GM23338 (cell line): Measurements from ENCODE around the gene TMEM144. TPM values are rescaled to one million over a fixed set of nuclear protein-coding genes. Genes with fewer than 3 reads are reported as not detected.

Source experiments
- ATAC-seq: fragments of 200-7000 bp; cut with Tn5 transposase; 3 replicates; pipeline ENCODE4 v1.9.1; 2020
- DNase-seq: peaks from one replicate; pipeline ENCODE4 v3.0.0-alpha.2; 2015; ENCODE audit warnings: low spot score
- H2AFZ ChIP-seq: fragments of 200-600 bp; sonication (generic); 2 replicates; pipeline ENCODE4 v1.8.0; 2016; ENCODE audit warnings: antibody characterized with exemption, mild to moderate bottlenecking, moderate library complexity
- H3F3A ChIP-seq: fragments of 200-600 bp; sonication (generic); replicated peaks from 2 replicates; pipeline ENCODE4 v1.8.0; 2017; ENCODE audit warnings: antibody characterized with exemption, mixed run types, low read depth
- H3K27ac ChIP-seq: fragments of 200-600 bp; sonication (generic); 2 replicates; pipeline ENCODE4 v1.6.1; 2016; ENCODE audit warnings: low read depth
- H3K27me3 ChIP-seq: fragments of 200-600 bp; sonication (generic); 2 replicates; pipeline ENCODE4 v1.8.0; 2016; ENCODE audit warnings: mild to moderate bottlenecking, mixed run types, moderate library complexity; ENCODE audit not compliant: insufficient read depth
- H3K36me3 ChIP-seq: fragments of 200-600 bp; sonication (generic); 2 replicates; pipeline ENCODE4 v1.8.0; 2016; ENCODE audit warnings: mild to moderate bottlenecking; ENCODE audit not compliant: insufficient read depth
- H3K4me1 ChIP-seq: fragments of 200-600 bp; sonication (generic); 2 replicates; pipeline ENCODE4 v1.8.0; 2016; ENCODE audit warnings: mild to moderate bottlenecking, moderate library complexity; ENCODE audit not compliant: insufficient read depth
- H3K4me2 ChIP-seq: fragments of 200-600 bp; sonication (generic); 2 replicates; pipeline ENCODE4 v1.7.1; 2017; ENCODE audit warnings: mixed run types
- H3K4me3 ChIP-seq: fragments of 200-600 bp; sonication (generic); 2 replicates; pipeline ENCODE4 v1.6.1; 2016; ENCODE audit warnings: mixed run types
- H3K79me2 ChIP-seq: fragments of 200-600 bp; sonication (generic); replicated peaks from 2 replicates; pipeline ENCODE4 v1.8.0; 2017; ENCODE audit warnings: mild to moderate bottlenecking; ENCODE audit not compliant: insufficient read depth
- H3K9me2 ChIP-seq: fragments of 200-600 bp; sonication (generic); 2 replicates; pipeline ENCODE4 v1.8.0; 2017; ENCODE audit not compliant: insufficient read depth
- H4K20me1 ChIP-seq: fragments of 200-600 bp; sonication (generic); replicated peaks from 2 replicates; pipeline ENCODE4 v1.8.0; 2017; ENCODE audit warnings: mild to moderate bottlenecking; ENCODE audit not compliant: insufficient read depth
- H3K27ac Mint-ChIP-seq: 2 replicates; pipeline ENCODE4 v1.8.0; 2020; ENCODE audit warnings: inconsistent platforms, mild to moderate bottlenecking, moderate library complexity, mixed read lengths
- H3K27me3 Mint-ChIP-seq: 3 replicates; pipeline ENCODE4 v1.8.0; 2022; ENCODE audit warnings: low read depth, mild to moderate bottlenecking, moderate library complexity, mixed read lengths, inconsistent platforms; ENCODE audit not compliant: insufficient read depth, poor library complexity
- H3K36me3 Mint-ChIP-seq: 3 replicates; pipeline ENCODE4 v1.8.0; 2021; ENCODE audit warnings: low read depth, mild to moderate bottlenecking, inconsistent platforms, moderate library complexity, mixed read lengths
- H3K4me1 Mint-ChIP-seq: 3 replicates; pipeline ENCODE4 v1.8.0; 2020; ENCODE audit warnings: mild to moderate bottlenecking, inconsistent platforms, mixed read lengths
- H3K4me3 Mint-ChIP-seq: 3 replicates; pipeline ENCODE4 v1.8.0; 2021; ENCODE audit warnings: moderate library complexity, mild to moderate bottlenecking, inconsistent platforms, mixed read lengths
- H3K9me3 Mint-ChIP-seq: 3 replicates; pipeline ENCODE4 v1.8.0; 2020; ENCODE audit warnings: moderate library complexity, mild to moderate bottlenecking, inconsistent platforms, mixed read lengths
- CREB1 ChIP-seq: fragments of 250-450 bp; sonication (Bioruptor Pico); IDR thresholded peaks from 2 replicates; pipeline ENCODE4 v1.5.0; 2020; ENCODE audit warnings: low read depth, mild to moderate bottlenecking, moderate library complexity
- EZH2 ChIP-seq: fragments of 200-600 bp; sonication (generic); IDR thresholded peaks from one replicate; pipeline ENCODE4 v1.8.0; 2017; ENCODE audit warnings: antibody characterized with exemption, mild to moderate bottlenecking, low read depth; ENCODE audit not compliant: unreplicated experiment
- EZH2phosphoT487 ChIP-seq: fragments of 200-600 bp; sonication (generic); IDR thresholded peaks from one replicate; pipeline ENCODE4 v1.8.1; 2018; ENCODE audit warnings: antibody characterized with exemption; ENCODE audit not compliant: unreplicated experiment
- JUNB ChIP-seq: IDR thresholded peaks from one replicate; pipeline ENCODE4 v1.6.1; 2016; ENCODE audit warnings: antibody characterized with exemption; ENCODE audit not compliant: unreplicated experiment
- NANOG ChIP-seq: IDR thresholded peaks from 2 replicates; pipeline ENCODE4 v1.6.1; 2016; ENCODE audit warnings: antibody characterized with exemption, borderline replicate concordance
- POLR2AphosphoS5 ChIP-seq: IDR thresholded peaks from 2 replicates; pipeline ENCODE4 v1.6.1; 2016; ENCODE audit warnings: antibody characterized with exemption, low read depth
- STAT1 ChIP-seq: IDR thresholded peaks from one replicate; pipeline ENCODE4 v1.6.1; 2016; ENCODE audit warnings: antibody characterized with exemption; ENCODE audit not compliant: unreplicated experiment
- ZNF114 ChIP-seq: fragments of 250-450 bp; sonication (Bioruptor Pico); IDR thresholded peaks from 2 replicates; pipeline ENCODE4 v1.5.0; 2020; ENCODE audit warnings: mild to moderate bottlenecking, moderate library complexity
- ZNF331 ChIP-seq: fragments of 250-450 bp; sonication (Bioruptor Pico); IDR thresholded peaks from 2 replicates; pipeline ENCODE4 v1.5.0; 2020; ENCODE audit warnings: low read depth, mild to moderate bottlenecking, moderate library complexity
- polyA plus RNA-seq: library from polyadenylated mRNA; unstranded; fragments of >200 nt; fragmentation: Nextera tagmentation; extraction: Ambion mirVana; gene quantifications from 2 replicates; pipeline ENCODE4 v1.2.1, GENCODE V29; 2016
- total RNA-seq: library from RNA; depleted of rRNA; stranded (reverse); fragments of >200 nt; shearing (Covaris generic); gene quantifications from 2 replicates; pipeline ENCODE4 v1.2.3, GENCODE V29; 2014
- TF ChIP-seq, protein P1 (sequence below): fragments of 250-450 bp; sonication (Bioruptor Pico); IDR thresholded peaks from 2 replicates; pipeline ENCODE4 v1.5.0; 2020; ENCODE audit warnings: mild to moderate bottlenecking, moderate library complexity
- TF ChIP-seq, protein P2 (sequence below), 2 experiments: fragments of 200-600 bp in 1 of 2; sonication (generic) in 1 of 2; conservative IDR thresholded peaks; 2 replicates each; pipeline versions ENCODE4 v1.5.1 to v1.6.1; 2016 to 2017; ENCODE audit warnings: antibody characterized with exemption in 2 of 2, low read depth in 2 of 2, mild to moderate bottlenecking in 2 of 2, moderate library complexity in 1 of 2
- TF ChIP-seq, protein P3 (sequence below): IDR thresholded peaks from 2 replicates; pipeline ENCODE4 v1.6.1; 2016; ENCODE audit warnings: antibody characterized with exemption
- TF ChIP-seq, protein P4 (sequence below): IDR thresholded peaks from one replicate; pipeline ENCODE4 v1.6.1; 2018; ENCODE audit warnings: antibody characterized with exemption; ENCODE audit not compliant: unreplicated experiment

TMEM144 gene
- total and polyA plus RNA-seq, 2 experiments from 2014 or later: 1.3 to 1.7 TPM

DNA sequence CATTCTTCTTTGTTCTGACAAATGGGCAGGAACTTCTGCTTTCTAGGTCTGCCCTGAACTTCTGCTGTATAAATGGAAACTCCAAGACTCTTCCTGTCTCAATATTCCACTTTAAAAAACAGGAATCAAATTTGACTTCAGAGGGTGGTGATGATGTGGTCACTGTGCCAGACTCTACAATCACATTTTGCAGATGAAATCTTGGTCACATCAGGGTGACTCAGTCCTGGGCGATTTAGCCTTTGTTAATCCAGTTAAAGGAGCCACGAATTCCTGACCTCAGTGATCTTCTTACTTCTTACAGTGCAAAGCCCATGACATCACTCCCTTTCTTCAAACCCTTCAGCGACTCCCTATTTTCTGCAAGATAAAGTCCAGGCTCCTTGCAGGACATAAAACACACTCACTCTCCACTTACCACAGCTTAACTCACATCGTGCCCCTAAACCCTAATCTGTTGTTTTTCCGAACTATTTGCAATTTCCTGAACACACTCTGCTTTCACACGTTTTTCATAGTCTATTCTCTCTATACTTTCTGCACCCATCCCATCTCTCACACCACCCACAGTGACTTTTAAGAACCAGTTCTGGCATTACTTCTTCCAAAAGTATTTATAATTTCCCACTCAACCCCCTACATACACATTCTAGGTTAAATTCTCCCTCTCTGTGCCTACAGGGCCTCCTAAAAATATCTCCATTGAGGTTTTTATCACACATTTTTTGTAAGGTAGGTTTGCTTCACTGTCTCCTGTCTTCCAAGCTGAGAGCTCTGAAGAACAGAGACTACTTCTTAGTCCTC is 48.5 kb upstream of the TMEM144 start:
- DNase-seq (no peak), ATAC-seq (no peak)
- Mint-ChIP-seq H3K9me3 (no peaks in the 10 kb centered on the region), H3K4me1 (peaks cover 8% of the 10 kb centered on the region; the same call in 2 of the 3 replicates), H3K36me3 (no peaks in the 10 kb centered on the region), H3K4me3 (no peak overlapping the region), H3K27me3 (peaks cover 3% of the 10 kb centered on the region), H3K27ac (no peak overlapping the region)
- Histone ChIP-seq H2AFZ (peak overlapping the region; percentile 9; the same call in 1 of the 2 replicates), H3K4me1 (no peaks in the 10 kb centered on the region), H3K27me3 (no peaks in the 10 kb centered on the region), H3K4me2 (no peak overlapping the region), H3K27ac (no peak overlapping the region), H3F3A (no peaks in the 10 kb centered on the region), H3K9me2 (no peaks in the 10 kb centered on the region), H3K79me2 (no peaks in the 10 kb centered on the region), H3K4me3 (no peak overlapping the region), H3K36me3 (no peaks in the 10 kb centered on the region), H4K20me1 (no peaks in the 10 kb centered on the region)
- TF ChIP-seq NANOG (no peak), ZNF114 (CRISPR knock-in tag) (no peak), EZH2phosphoT487 (no peak), JUNB (no peak), EZH2 (no peak), STAT1 (no peak), CREB1 (CRISPR knock-in tag) (no peak), ZNF331 (CRISPR knock-in tag) (no peak), POLR2AphosphoS5 (no peak)
- TF ChIP-seq, protein P1, sequence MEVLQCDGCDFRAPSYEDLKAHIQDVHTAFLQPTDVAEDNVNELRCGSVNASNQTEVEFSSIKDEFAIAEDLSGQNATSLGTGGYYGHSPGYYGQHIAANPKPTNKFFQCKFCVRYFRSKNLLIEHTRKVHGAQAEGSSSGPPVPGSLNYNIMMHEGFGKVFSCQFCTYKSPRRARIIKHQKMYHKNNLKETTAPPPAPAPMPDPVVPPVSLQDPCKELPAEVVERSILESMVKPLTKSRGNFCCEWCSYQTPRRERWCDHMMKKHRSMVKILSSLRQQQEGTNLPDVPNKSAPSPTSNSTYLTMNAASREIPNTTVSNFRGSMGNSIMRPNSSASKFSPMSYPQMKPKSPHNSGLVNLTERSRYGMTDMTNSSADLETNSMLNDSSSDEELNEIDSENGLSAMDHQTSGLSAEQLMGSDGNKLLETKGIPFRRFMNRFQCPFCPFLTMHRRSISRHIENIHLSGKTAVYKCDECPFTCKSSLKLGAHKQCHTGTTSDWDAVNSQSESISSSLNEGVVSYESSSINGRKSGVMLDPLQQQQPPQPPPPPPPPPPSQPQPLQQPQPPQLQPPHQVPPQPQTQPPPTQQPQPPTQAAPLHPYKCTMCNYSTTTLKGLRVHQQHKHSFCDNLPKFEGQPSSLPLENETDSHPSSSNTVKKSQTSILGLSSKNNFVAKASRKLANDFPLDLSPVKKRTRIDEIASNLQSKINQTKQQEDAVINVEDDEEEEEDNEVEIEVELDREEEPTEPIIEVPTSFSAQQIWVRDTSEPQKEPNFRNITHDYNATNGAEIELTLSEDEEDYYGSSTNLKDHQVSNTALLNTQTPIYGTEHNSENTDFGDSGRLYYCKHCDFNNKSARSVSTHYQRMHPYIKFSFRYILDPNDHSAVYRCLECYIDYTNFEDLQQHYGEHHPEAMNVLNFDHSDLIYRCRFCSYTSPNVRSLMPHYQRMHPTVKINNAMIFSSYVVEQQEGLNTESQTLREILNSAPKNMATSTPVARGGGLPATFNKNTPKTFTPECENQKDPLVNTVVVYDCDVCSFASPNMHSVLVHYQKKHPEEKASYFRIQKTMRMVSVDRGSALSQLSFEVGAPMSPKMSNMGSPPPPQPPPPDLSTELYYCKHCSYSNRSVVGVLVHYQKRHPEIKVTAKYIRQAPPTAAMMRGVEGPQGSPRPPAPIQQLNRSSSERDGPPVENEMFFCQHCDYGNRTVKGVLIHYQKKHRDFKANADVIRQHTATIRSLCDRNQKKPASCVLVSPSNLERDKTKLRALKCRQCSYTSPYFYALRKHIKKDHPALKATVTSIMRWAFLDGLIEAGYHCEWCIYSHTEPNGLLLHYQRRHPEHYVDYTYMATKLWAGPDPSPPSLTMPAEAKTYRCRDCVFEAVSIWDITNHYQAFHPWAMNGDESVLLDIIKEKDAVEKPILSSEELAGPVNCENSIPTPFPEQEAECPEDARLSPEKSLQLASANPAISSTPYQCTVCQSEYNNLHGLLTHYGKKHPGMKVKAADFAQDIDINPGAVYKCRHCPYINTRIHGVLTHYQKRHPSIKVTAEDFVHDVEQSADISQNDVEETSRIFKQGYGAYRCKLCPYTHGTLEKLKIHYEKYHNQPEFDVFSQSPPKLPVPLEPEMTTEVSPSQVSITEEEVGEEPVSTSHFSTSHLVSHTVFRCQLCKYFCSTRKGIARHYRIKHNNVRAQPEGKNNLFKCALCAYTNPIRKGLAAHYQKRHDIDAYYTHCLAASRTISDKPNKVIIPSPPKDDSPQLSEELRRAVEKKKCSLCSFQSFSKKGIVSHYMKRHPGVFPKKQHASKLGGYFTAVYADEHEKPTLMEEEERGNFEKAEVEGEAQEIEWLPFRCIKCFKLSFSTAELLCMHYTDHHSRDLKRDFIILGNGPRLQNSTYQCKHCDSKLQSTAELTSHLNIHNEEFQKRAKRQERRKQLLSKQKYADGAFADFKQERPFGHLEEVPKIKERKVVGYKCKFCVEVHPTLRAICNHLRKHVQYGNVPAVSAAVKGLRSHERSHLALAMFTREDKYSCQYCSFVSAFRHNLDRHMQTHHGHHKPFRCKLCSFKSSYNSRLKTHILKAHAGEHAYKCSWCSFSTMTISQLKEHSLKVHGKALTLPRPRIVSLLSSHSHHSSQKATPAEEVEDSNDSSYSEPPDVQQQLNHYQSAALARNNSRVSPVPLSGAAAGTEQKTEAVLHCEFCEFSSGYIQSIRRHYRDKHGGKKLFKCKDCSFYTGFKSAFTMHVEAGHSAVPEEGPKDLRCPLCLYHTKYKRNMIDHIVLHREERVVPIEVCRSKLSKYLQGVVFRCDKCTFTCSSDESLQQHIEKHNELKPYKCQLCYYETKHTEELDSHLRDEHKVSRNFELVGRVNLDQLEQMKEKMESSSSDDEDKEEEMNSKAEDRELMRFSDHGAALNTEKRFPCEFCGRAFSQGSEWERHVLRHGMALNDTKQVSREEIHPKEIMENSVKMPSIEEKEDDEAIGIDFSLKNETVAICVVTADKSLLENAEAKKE (CRISPR knock-in tag): no peak
- TF ChIP-seq, protein P2, sequence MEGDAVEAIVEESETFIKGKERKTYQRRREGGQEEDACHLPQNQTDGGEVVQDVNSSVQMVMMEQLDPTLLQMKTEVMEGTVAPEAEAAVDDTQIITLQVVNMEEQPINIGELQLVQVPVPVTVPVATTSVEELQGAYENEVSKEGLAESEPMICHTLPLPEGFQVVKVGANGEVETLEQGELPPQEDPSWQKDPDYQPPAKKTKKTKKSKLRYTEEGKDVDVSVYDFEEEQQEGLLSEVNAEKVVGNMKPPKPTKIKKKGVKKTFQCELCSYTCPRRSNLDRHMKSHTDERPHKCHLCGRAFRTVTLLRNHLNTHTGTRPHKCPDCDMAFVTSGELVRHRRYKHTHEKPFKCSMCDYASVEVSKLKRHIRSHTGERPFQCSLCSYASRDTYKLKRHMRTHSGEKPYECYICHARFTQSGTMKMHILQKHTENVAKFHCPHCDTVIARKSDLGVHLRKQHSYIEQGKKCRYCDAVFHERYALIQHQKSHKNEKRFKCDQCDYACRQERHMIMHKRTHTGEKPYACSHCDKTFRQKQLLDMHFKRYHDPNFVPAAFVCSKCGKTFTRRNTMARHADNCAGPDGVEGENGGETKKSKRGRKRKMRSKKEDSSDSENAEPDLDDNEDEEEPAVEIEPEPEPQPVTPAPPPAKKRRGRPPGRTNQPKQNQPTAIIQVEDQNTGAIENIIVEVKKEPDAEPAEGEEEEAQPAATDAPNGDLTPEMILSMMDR (conservative IDR thresholded peaks at IDR 0.05; ENCODE audit: low read depth in 2 of 2): no peak
- TF ChIP-seq, protein P3, sequence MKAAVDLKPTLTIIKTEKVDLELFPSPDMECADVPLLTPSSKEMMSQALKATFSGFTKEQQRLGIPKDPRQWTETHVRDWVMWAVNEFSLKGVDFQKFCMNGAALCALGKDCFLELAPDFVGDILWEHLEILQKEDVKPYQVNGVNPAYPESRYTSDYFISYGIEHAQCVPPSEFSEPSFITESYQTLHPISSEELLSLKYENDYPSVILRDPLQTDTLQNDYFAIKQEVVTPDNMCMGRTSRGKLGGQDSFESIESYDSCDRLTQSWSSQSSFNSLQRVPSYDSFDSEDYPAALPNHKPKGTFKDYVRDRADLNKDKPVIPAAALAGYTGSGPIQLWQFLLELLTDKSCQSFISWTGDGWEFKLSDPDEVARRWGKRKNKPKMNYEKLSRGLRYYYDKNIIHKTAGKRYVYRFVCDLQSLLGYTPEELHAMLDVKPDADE: no peak
- TF ChIP-seq, protein P4, sequence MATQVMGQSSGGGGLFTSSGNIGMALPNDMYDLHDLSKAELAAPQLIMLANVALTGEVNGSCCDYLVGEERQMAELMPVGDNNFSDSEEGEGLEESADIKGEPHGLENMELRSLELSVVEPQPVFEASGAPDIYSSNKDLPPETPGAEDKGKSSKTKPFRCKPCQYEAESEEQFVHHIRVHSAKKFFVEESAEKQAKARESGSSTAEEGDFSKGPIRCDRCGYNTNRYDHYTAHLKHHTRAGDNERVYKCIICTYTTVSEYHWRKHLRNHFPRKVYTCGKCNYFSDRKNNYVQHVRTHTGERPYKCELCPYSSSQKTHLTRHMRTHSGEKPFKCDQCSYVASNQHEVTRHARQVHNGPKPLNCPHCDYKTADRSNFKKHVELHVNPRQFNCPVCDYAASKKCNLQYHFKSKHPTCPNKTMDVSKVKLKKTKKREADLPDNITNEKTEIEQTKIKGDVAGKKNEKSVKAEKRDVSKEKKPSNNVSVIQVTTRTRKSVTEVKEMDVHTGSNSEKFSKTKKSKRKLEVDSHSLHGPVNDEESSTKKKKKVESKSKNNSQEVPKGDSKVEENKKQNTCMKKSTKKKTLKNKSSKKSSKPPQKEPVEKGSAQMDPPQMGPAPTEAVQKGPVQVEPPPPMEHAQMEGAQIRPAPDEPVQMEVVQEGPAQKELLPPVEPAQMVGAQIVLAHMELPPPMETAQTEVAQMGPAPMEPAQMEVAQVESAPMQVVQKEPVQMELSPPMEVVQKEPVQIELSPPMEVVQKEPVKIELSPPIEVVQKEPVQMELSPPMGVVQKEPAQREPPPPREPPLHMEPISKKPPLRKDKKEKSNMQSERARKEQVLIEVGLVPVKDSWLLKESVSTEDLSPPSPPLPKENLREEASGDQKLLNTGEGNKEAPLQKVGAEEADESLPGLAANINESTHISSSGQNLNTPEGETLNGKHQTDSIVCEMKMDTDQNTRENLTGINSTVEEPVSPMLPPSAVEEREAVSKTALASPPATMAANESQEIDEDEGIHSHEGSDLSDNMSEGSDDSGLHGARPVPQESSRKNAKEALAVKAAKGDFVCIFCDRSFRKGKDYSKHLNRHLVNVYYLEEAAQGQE: no peak
